Esophagus (tissue), 2 donors: ENCODE measurements around the gene C19orf25. TPM values are rescaled to one million over a fixed set of nuclear protein-coding genes. Genes with fewer than 3 reads are reported as not detected.

Experiments used
- H3K27ac ChIP-seq, 2 donors: one replicate each; pipeline ENCODE4 v1.5.1; 2013; ENCODE audit warnings: low read depth in 2 of 2, mild to moderate bottlenecking in 2 of 2, inconsistent platforms in 1 of 2, low read length in 1 of 2, moderate library complexity in 1 of 2
- H3K27me3 ChIP-seq, 2 donors: one replicate each; pipeline ENCODE4 v1.6.1; 2013; ENCODE audit warnings: low read length in 2 of 2, control low read depth in 1 of 2, mild to moderate bottlenecking in 1 of 2; ENCODE audit not compliant: insufficient read depth in 2 of 2, control insufficient read depth in 1 of 2
- H3K36me3 ChIP-seq, 2 donors: one replicate each; pipeline ENCODE4 v1.6.1; 2013; ENCODE audit warnings: low read length in 1 of 2; ENCODE audit not compliant: control insufficient read depth in 2 of 2, insufficient read depth in 2 of 2
- H3K4me1 ChIP-seq, 2 donors: one replicate each; pipeline ENCODE4 v1.6.1; 2013; ENCODE audit warnings: low read length in 1 of 2; ENCODE audit not compliant: control insufficient read depth in 2 of 2, insufficient read depth in 2 of 2
- H3K4me3 ChIP-seq, 2 donors: one replicate each; pipeline ENCODE4 v1.5.1; 2013; ENCODE audit warnings: low read length in 2 of 2, mild to moderate bottlenecking in 2 of 2, low read depth in 1 of 2, moderate library complexity in 1 of 2
- H3K9me3 ChIP-seq, 2 donors: one replicate each; pipeline ENCODE4 v1.6.1; 2013; ENCODE audit warnings: mild to moderate bottlenecking in 2 of 2, low read depth in 1 of 2, low read length in 1 of 2, moderate library complexity in 1 of 2; ENCODE audit not compliant: control insufficient read depth in 2 of 2, insufficient read depth in 1 of 2
- WGBS, 2 donors: extraction: QIAGEN DNeasy Blood & Tissue Kit; methylation state at CpG; one replicate each; pipeline ENCODE4 v1.1.7; 2013; 5-methylcytosine and 5-hydroxymethylcytosine counted together
- polyA plus RNA-seq, 2 donors: library from polyadenylated mRNA; stranded (reverse); fragments of 200-250 nt; gene quantifications; one replicate each; pipeline ENCODE4 v1.2.3, GENCODE V29; 2013
- donor health status: healthy with polysubstance abuse.
- donor health status: Bipolar disorder and iron deficiency.

Gene C19orf25
- polyA plus RNA-seq, 2 donors, result 17.8 to 28.1 TPM

DNA sequence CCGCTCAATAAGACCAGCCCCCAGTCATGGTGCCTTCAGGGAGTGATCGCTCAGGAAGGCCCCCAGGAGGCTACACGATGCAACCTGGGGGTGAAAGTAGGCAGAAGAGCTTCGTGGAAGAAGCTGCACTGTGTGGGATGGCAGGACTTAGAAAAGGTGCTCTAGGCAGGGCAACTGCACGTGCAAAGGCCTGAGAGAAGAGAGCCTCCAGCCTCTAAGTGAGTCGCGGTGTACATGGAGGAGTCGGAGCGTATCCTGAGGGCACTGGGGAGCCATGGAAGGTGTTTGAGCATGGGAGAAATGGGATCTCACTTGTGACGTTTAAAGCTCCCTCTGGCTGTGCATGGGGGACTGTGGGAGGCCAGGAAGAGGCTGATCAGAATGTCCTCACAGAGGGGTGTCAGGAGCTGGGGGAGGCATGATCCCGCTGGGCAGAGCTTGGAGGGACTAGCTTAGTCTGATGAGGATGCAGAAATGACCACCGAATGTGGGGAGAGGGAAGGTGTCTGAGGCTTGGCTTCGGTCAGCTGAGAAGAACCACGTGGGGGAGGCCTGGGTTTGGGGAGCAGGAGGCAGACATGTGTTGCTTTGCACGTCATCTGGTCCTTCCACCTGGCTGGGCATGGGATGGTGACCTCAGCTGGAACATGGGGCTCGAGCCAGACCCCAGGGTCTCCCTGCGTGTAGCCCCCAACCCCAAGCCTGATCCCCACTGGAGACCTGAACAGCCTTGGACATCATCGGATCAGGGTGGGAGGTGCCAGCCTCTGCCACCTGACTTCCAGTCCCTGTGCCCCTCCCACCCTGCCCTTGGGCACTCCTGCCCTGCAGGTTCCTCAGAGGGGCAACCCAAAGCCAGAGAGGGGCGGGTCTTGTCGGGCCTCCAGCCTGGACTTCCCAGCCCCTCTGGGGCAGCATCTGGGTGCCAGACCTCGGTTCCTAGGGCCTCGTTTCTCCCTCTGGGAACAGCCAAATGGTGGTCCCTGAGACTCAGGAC is 28.0 kb downstream of the C19orf25 start:
- H3K36me3 ChIP-seq, result no peaks in the 10 kb centered on the region
- H3K27me3 ChIP-seq, result peaks cover 3 to 53% of the 10 kb centered on the region in 2 donors
- 49 to 51% methylated on average over 22 of the region's 22 CpGs for WGBS, 2 donors
- peaks cover 0 to 9% of the 10 kb centered on the region in 2 donors for H3K9me3 ChIP-seq
- no peak overlapping the region for H3K4me3 ChIP-seq
- H3K4me1 ChIP-seq, result peaks cover 5 to 33% of the 10 kb centered on the region in 2 donors
- no peak overlapping the region for H3K27ac ChIP-seq

DNA sequence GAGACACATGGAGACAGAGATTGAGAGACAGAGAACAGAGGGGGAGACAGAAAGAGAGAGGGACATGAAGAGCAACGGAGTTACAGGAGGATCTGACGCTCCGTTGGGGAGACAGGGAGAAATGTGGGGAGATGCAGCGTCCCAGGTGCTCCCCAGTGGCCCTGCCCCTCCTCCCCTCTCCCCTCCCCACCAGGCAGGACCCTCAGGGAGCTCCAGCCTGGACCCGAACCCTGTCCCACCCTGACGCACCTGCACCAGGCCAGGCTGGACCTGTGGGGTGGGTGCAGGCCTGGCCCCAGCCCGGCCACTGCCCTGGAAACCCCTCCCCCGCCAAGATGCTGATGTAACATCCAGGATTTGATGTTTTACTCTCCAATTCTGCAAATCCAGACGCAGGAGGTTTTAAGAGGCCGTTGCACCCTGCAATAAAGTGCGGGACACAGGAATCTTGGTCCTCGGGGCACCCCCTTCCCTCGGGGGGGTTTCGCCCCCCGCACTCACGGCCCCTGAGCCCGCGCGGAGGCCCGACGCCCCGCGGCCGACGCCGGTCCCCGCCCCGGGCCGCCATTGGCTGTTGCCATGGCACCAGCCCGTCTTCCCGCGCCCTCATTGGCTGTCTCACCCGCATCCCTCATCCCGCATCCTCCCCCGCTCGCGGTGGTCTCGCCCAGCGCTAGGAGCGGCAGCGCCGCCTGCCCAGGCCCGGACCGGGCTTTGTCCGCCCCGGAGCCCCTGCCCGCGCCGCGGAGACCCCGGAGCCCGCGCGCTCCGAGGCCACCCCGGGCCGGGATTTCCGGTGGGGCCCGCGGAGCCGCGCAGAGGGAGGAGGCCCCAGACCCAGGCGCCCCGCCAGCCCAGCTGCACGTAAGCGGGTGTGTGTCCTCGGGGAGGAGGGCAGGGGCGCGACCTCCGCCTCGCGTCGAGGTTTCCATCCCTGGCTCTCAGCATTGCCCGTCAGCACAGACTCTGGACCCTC is 29.3 kb downstream of the C19orf25 start, which contains the start of gene APC2:
Gene APC2, plus strand, starts transcription at position 655 of the 976 bp plus-strand sequence. CDS start 2,881 bp downstream, outside the sequence.
- Histone ChIP-seq H3K4me1 (peaks cover 5 to 23% of the 10 kb centered on the region in 2 donors), H3K36me3 (no peaks in the 10 kb centered on the region), H3K4me3 (no peak within 1 kb of the TSS), H3K9me3 (peaks cover 0 to 3% of the 10 kb centered on the region in 2 donors), H3K27me3 (peaks cover 3 to 48% of the 10 kb centered on the region in 2 donors), H3K27ac (no peak within 1 kb of the TSS)
- WGBS, 2 donors, result 4 to 5% methylated on average over 68 to 74 of the region's 74 CpGs

DNA sequence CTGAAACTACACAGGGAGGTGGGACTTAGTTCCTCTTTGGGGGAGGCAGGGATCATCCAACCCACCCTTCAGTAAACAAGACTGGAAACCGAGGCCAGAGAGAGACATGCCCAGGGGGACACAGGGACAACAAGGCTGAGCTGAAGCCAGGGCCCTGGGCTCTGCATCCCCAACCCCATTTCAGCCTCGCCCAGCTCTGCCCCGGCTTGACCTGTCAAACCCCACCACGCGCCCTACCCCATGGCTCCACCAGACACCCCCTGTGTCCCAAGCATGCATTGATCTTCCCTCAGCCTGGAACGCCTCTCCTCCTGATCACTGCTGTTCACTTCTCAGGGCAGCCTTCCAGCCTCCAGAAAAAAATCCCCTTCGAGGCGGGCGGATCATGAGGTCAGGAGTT is 31.1 kb downstream of the C19orf25 start:
- H3K27me3 ChIP-seq, result peaks cover 3 to 40% of the 10 kb centered on the region in 2 donors
- H3K4me1 ChIP-seq, result peaks cover 1 to 14% of the 10 kb centered on the region in 2 donors
- no peaks in the 10 kb centered on the region for H3K36me3 ChIP-seq
- no peak overlapping the region for H3K27ac ChIP-seq
- H3K4me3 ChIP-seq, result no peak overlapping the region
- no peaks in the 10 kb centered on the region for H3K9me3 ChIP-seq
- WGBS, 2 donors, result 69 to 76% methylated on average over 9 of the region's 9 CpGs

DNA sequence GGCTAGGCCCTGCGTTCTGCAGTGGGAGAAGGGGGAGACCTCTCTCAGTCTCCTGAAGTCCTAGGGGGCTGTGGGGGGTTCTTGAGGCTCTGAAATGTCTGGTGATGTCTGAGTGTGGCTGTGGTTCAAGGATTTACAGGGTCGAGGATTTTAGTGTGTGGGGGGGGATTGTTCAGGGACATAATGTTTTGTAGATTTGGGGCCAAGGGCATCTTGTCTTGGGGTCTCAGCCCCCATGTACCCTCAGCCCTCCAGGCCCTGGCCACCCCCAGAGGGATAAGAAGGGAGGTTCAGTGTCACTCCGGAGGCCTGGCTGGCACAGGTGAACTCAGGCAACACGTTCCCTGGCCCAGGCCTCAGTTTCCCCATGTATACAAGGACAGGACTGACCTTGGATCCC is 31.5 kb downstream of the C19orf25 start:
- Histone ChIP-seq H3K4me3 (no peak overlapping the region), H3K4me1 (peaks cover 0 to 11% of the 10 kb centered on the region in 2 donors), H3K27ac (no peak overlapping the region), H3K27me3 (peaks cover 3 to 36% of the 10 kb centered on the region in 2 donors), H3K9me3 (no peaks in the 10 kb centered on the region), H3K36me3 (no peaks in the 10 kb centered on the region)
- WGBS, 2 donors, result 11 to 25% methylated on average over 4 of the region's 4 CpGs

DNA sequence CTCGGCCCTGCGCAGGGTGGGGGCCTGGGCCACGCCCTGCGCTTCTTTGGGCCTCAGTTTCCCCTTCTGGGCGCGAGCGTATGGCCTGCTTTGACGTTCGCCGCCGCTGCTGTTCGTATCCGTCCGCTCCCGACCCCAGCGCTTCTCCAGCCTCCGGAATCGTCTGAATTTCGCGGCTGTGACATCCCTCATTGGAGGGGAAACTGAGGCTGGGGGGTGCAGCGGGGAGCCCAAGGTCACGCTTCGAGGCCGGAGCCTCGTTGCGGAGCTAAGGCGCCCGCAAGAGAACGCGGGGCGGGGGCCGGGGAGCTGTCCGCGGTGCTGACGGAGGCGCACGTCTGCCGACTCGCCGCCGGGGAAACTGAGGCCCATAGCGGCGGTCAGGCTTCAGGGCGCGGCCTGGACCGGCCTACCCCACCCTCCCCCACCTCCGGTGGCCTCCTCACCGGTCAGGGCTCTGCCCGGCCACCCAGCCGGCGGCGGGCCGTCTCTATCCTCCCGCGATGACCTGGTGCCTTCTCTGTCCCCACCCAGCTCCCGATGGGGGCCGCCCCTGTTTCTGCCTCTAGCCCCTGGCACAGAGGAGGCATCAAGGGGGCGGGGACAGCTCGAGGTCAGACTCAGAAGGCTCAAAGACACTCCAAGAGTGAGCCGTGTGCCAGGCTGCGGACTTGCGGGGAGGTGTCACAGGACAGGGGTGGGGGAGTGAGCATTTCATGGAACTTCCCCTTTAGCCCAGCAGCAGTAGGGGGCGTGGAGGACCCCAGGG is 32.1 kb downstream of the C19orf25 start:
- Histone ChIP-seq H3K4me3 (no peak overlapping the region), H3K4me1 (peaks cover 0 to 6% of the 10 kb centered on the region in 2 donors), H3K9me3 (no peaks in the 10 kb centered on the region), H3K36me3 (peaks cover 3 to 4% of the 10 kb centered on the region in 2 donors), H3K27ac (no peak overlapping the region), H3K27me3 (peaks cover 3 to 31% of the 10 kb centered on the region in 2 donors)
- WGBS, 2 donors, result 4 to 5% methylated on average over 45 to 63 of the region's 63 CpGs

DNA sequence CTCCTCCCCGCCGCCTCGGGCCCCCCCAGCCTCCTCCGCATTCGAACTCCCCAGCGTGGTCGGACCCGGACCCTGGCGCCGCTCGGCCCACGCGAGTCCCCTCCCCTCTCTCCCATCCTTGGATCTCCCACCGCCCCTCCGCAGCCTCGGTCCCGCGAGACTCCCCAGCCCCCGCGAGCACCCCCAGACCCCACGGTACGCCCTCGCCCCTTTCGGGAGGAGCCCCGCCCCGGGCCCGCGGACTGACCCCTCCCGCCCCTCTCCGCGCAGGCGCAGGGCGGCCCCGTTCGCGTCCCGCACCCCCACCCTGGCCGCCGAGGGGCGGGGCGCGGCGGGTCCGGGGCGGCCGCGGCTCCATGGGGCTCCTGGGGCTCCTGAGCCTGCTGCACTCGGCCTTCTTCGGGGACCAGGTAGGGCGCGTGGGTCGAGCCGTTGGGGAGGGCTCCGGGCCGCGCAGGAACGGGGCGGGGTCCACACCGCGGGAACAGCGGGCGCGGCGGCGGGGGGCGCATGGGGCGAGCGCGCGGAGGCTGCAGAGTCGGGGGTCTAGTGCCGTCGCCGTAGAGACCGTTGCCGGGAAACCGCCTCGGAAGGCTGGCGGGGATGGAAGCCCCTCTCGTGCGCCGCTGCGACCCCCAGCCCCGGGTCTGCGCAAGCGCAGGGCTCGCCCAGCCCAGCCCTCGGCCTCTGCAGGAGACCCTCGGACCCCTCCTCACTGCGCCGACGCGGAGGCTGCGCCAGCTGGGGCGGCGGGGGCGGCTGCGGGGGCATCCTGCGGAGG is 32.9 kb downstream of the C19orf25 start:
- H3K9me3 ChIP-seq, result no peaks in the 10 kb centered on the region
- H3K4me3 ChIP-seq, result peak overlapping the region in 1 of 2 donors; percentile 25
- peaks cover 0 to 6% of the 10 kb centered on the region in 2 donors for H3K4me1 ChIP-seq
- H3K36me3 ChIP-seq, result peaks cover 4 to 10% of the 10 kb centered on the region in 2 donors
- peaks cover 3 to 31% of the 10 kb centered on the region in 2 donors for H3K27me3 ChIP-seq
- no peak overlapping the region for H3K27ac ChIP-seq
- WGBS, 2 donors, result 2% methylated on average over 77 to 99 of the region's 99 CpGs

DNA sequence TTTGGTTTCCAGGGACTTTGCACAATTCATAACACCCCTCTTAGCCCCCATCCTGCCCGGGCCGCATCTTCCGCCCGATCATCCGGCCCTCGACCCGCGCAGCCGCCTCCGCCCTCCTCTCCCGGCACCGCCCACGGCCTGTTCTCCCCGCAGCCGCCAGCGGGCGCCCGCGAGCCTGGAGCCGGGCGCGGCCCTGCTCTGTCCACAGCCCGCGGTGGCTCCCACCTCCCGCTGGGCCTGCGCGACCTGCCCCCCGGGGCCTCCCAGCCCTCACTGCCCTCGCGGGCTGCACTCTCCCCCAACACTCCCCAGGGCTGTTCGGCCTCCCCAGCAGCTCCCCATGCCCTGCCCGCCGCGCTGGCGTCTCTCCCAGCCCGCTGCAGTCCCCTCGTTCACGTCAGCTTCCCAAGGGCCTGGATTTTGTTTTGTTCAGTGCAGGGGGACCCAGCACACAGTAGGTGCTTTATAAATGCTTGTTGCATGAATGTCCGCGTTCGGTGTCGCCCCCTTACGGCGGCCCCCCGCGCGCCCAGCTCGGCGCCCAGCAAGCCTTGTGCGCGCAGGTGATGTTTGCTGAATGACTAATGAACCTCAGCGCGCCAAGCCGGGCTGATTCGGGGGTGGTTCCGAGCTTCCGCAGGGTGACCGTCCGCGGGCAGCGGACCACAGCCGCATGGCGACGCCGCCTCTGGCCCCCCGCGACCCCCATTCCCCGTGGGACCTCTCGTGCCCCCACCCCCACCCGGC is 33.7 kb downstream of the C19orf25 start:
- Histone ChIP-seq H3K27ac (no peak overlapping the region), H3K4me1 (peaks cover 3 to 6% of the 10 kb centered on the region in 2 donors), H3K36me3 (peaks cover 4 to 17% of the 10 kb centered on the region in 2 donors), H3K4me3 (peak overlapping the region; percentile 25 to 28), H3K9me3 (no peaks in the 10 kb centered on the region), H3K27me3 (peaks cover 3 to 26% of the 10 kb centered on the region in 2 donors)
- 1 to 2% methylated on average over 52 to 70 of the region's 70 CpGs for WGBS, 2 donors
